Measurements from ENCODE around the gene PNPLA3.

The PNPLA3 gene

GRCh38 chr22:43995798-43996169, 72.2 kb downstream of the PNPLA3 start:
- TF ChIP-seq REST (IDR thresholded peaks at IDR 0.05; ENCODE audit: insufficient read depth in 1 of 2, low read depth in 2 of 2, low read length in 2 of 2) (no peak), FOXP2 (optimal IDR thresholded peaks at IDR 0.05; ENCODE audit: borderline replicate concordance, extremely low read depth, extremely low read length, insufficient read depth) (no peak), SIN3A (IDR thresholded peaks at IDR 0.05; ENCODE audit: borderline replicate concordance, insufficient read depth, low read length) (no peak), POLR2AphosphoS5 (IDR thresholded peaks at IDR 0.05; ENCODE audit: low read depth, low read length) (no peak), TAF1 (IDR thresholded peaks at IDR 0.05; ENCODE audit: borderline replicate concordance, insufficient read depth, low read length) (no peak)

GRCh38 chr22:43996170-43996980, 72.8 kb downstream of the PNPLA3 start:
- TF ChIP-seq TAF1 (IDR thresholded peaks at IDR 0.05; ENCODE audit: borderline replicate concordance, insufficient read depth, low read length) (no peak), POLR2AphosphoS5 (IDR thresholded peaks at IDR 0.05; ENCODE audit: low read depth, low read length) (no peak), REST (IDR thresholded peaks at IDR 0.05; ENCODE audit: insufficient read depth in 1 of 2, low read depth in 2 of 2, low read length in 2 of 2) (no peak), SIN3A (IDR thresholded peaks at IDR 0.05; ENCODE audit: borderline replicate concordance, insufficient read depth, low read length) (no peak), FOXP2 (optimal IDR thresholded peaks at IDR 0.05; ENCODE audit: borderline replicate concordance, extremely low read depth, extremely low read length, insufficient read depth) (no peak)

GRCh38 chr22:43996981-43997265, 73.3 kb downstream of the PNPLA3 start:
- TF ChIP-seq FOXP2 (optimal IDR thresholded peaks at IDR 0.05; ENCODE audit: borderline replicate concordance, extremely low read depth, extremely low read length, insufficient read depth) (no peak), SIN3A (IDR thresholded peaks at IDR 0.05; ENCODE audit: borderline replicate concordance, insufficient read depth, low read length) (no peak), REST (IDR thresholded peaks at IDR 0.05; ENCODE audit: insufficient read depth in 1 of 2, low read depth in 2 of 2, low read length in 2 of 2) (no peak), TAF1 (IDR thresholded peaks at IDR 0.05; ENCODE audit: borderline replicate concordance, insufficient read depth, low read length) (no peak), POLR2AphosphoS5 (IDR thresholded peaks at IDR 0.05; ENCODE audit: low read depth, low read length) (no peak)

Measured in PFSK-1 (cell line).